Measurements from ENCODE around the gene COLQ. TPM values are rescaled to one million over a fixed set of nuclear protein-coding genes. Genes with fewer than 3 reads are reported as not detected.
A peak's percentile ranks its signal among the peaks of the same experiment; 100 is the strongest.

COLQ gene
- 10 to 100 TPM in 2 of 5 donors, 1 to 10 TPM in 3; 5.1 to 11.4 (median 7.2) TPM for total RNA-seq
- 8.3 TPM for total RNA-seq (2013)
- 1.2 to 13.8 (median 5.4) reads per million in 29 experiments for total RNA-seq

GRCh38 chr3:15521573-15521965 is at the start of gene COLQ:
Gene COLQ, minus strand, starts transcription at chr3:15521706. Its CDS starts 81 bp downstream, at chr3:15521625.
- DNase-seq = no peak
- Histone ChIP-seq H3K4me3 (ENCODE audit: control insufficient read depth in 1 of 2, extremely low read depth in 1 of 2, low read length in 1 of 2) (peak within 1 kb of the TSS in 1 of 2 donors; percentile 33), H3K9me3 (no peaks in the 10 kb centered on the region), H3K4me1 (ENCODE audit: control insufficient read depth in 1 of 2, extremely low read depth in 1 of 2, insufficient read depth in 2 of 2, low read length in 2 of 2) (peaks cover 0 to 16% of the 10 kb centered on the region in 2 experiments), H3K27ac (ENCODE audit: low read length) (no peak within 1 kb of the TSS), H3K27me3 (replicated peaks in 1 of 2; ENCODE audit: control insufficient read depth in 2 of 2, extremely low read depth in 1 of 2, insufficient read depth in 2 of 2, low read length in 1 of 2) (peaks cover 0 to 5% of the 10 kb centered on the region in 2 experiments), H3K36me3 (ENCODE audit: control insufficient read depth in 2 of 2, extremely low read depth in 1 of 2, insufficient read depth in 1 of 2, low read length in 1 of 2) (no peaks in the 10 kb centered on the region)
- H3K4me3 Mint-ChIP-seq = peak within 1 kb of the TSS; percentile 35 to 80 (median 57)
- ATAC-seq (replicated peaks in 1 of 4) = no peak
- no peaks in the 10 kb centered on the region for H3K36me3 Mint-ChIP-seq
- no peaks in the 10 kb centered on the region for H3K9me3 Mint-ChIP-seq
- WGBS (ENCODE audit: insufficient coverage) = 83% methylated on average over 1 of the region's 6 CpGs
- peaks cover 6 to 33% (median 12%) of the 10 kb centered on the region in 3 donors for H3K4me1 Mint-ChIP-seq
- H3K27me3 Mint-ChIP-seq = peaks cover 0 to 4% of the 10 kb centered on the region in 2 donors
- ChIA-PET CTCF (no interaction called here), POLR2A (no interaction called here)
- H3K27ac Mint-ChIP-seq = peak within 1 kb of the TSS; percentile 69 to 80

- H3K27ac ChIP-seq (ENCODE audit: low read length) = no peak overlapping the region
- H3K4me3 ChIP-seq (ENCODE audit: control insufficient read depth in 1 of 2, extremely low read depth in 1 of 2, low read length in 1 of 2) = no peak overlapping the region
- peaks cover 10 to 67% of the 10 kb centered on the region in 2 donors for H3K36me3 ChIP-seq (ENCODE audit: control insufficient read depth in 2 of 2, extremely low read depth in 1 of 2, insufficient read depth in 1 of 2, low read length in 1 of 2)
- ChIA-PET CTCF (no interaction called here), POLR2A (no interaction called here)
- peaks cover 46% of the 10 kb centered on the region for H3K36me3 Mint-ChIP-seq
- WGBS (ENCODE audit: insufficient coverage) = no CpG with 5 or more reads among the region's 1 CpG
- H3K27me3 Mint-ChIP-seq = no peaks in the 10 kb centered on the region
- DNase-seq (no peak), ATAC-seq (replicated peaks in 1 of 4) (no peak)
- no peaks in the 10 kb centered on the region for H3K9me3 Mint-ChIP-seq
- no peaks in the 10 kb centered on the region for H3K27me3 ChIP-seq (replicated peaks in 1 of 2; ENCODE audit: control insufficient read depth in 2 of 2, extremely low read depth in 1 of 2, insufficient read depth in 2 of 2, low read length in 1 of 2)
- H3K27ac Mint-ChIP-seq = peak overlapping the region in 1 of 2 donors; percentile 6
- H3K4me1 Mint-ChIP-seq = peaks cover 2 to 6% (median 5%) of the 10 kb centered on the region in 3 donors
- no peak overlapping the region for H3K4me3 Mint-ChIP-seq
- no peaks in the 10 kb centered on the region for H3K9me3 ChIP-seq
- peaks cover 0 to 5% of the 10 kb centered on the region in 2 experiments for H3K4me1 ChIP-seq (ENCODE audit: control insufficient read depth in 1 of 2, extremely low read depth in 1 of 2, insufficient read depth in 2 of 2, low read length in 2 of 2)
These were observed 41.7 kb upstream of the COLQ start for GRCh38 chr3:15563190-15563589.

GRCh38 chr3:15562560-15562959 is 41.1 kb upstream of the COLQ start:
- 100% methylated on average over 2 of the region's 5 CpGs for WGBS (ENCODE audit: insufficient coverage)
- POLR2A ChIA-PET = no interaction called here

GRCh38 chr3:15558581-15558980 is 37.1 kb upstream of the COLQ start:
- POLR2A ChIA-PET = interaction anchor here in 1 of 2 donors (0.6 kb wide), 1 partner anchor 21 kb away, joined by 3 read pairs; no protein-coding TSS in a partner anchor

More at GRCh38 chr3:15562560-15562959, 41.1 kb upstream of the COLQ start:
- CTCF ChIA-PET = no interaction called here
- no peak overlapping the region for H3K4me3 ChIP-seq (ENCODE audit: control insufficient read depth in 1 of 2, extremely low read depth in 1 of 2, low read length in 1 of 2)
- H3K27ac ChIP-seq (ENCODE audit: low read length) = no peak overlapping the region
- H3K27me3 ChIP-seq (replicated peaks in 1 of 2; ENCODE audit: control insufficient read depth in 2 of 2, extremely low read depth in 1 of 2, insufficient read depth in 2 of 2, low read length in 1 of 2) = no peaks in the 10 kb centered on the region
- Mint-ChIP-seq H3K27me3 (no peaks in the 10 kb centered on the region), H3K36me3 (peaks cover 40% of the 10 kb centered on the region), H3K4me1 (peaks cover 0 to 8% (median 6%) of the 10 kb centered on the region in 3 donors), H3K9me3 (no peaks in the 10 kb centered on the region), H3K27ac (peak overlapping the region in 1 of 2 donors; percentile 6), H3K4me3 (no peak overlapping the region)
- ATAC-seq (replicated peaks in 1 of 4) = no peak
- peaks cover 0 to 6% of the 10 kb centered on the region in 2 experiments for H3K4me1 ChIP-seq (ENCODE audit: control insufficient read depth in 1 of 2, extremely low read depth in 1 of 2, insufficient read depth in 2 of 2, low read length in 2 of 2)
- H3K36me3 ChIP-seq (ENCODE audit: control insufficient read depth in 2 of 2, extremely low read depth in 1 of 2, insufficient read depth in 1 of 2, low read length in 1 of 2) = peaks cover 10 to 61% of the 10 kb centered on the region in 2 donors
- DNase-seq = no peak
- no peaks in the 10 kb centered on the region for H3K9me3 ChIP-seq

GRCh38 chr3:15557511-15557946 is 36.0 kb upstream of the COLQ start:
- ATAC-seq (replicated peaks in 1 of 4) (peak; percentile 83 to 91 (median 90)), DNase-seq (peak in 34 of 35 experiments; percentile 4 to 79 (median 50))
- peaks cover 26% of the 10 kb centered on the region for H3K36me3 Mint-ChIP-seq
- no peak overlapping the region for H3K27ac ChIP-seq (ENCODE audit: low read length)
- peak overlapping the region; percentile 4 to 65 for H3K27ac Mint-ChIP-seq
- peaks cover 0 to 24% (median 17%) of the 10 kb centered on the region in 3 donors for H3K4me1 Mint-ChIP-seq
- no peak overlapping the region for H3K4me3 Mint-ChIP-seq
- CTCF ChIA-PET = interaction anchor here (0.7 to 1.6 kb wide), 6 partner anchors 152 to 355 kb away, joined by 3 to 6 read pairs (median 4); partner anchors contain the start of gene CAPN7 (in 1 of the 2)
- H3K9me3 Mint-ChIP-seq = no peaks in the 10 kb centered on the region
- WGBS (ENCODE audit: insufficient coverage) = no CpG with 5 or more reads among the region's 3 CpGs
- H3K4me1 ChIP-seq (ENCODE audit: control insufficient read depth in 1 of 2, extremely low read depth in 1 of 2, insufficient read depth in 2 of 2, low read length in 2 of 2) = peaks cover 2 to 10% of the 10 kb centered on the region in 2 experiments
- no peaks in the 10 kb centered on the region for H3K27me3 ChIP-seq (replicated peaks in 1 of 2; ENCODE audit: control insufficient read depth in 2 of 2, extremely low read depth in 1 of 2, insufficient read depth in 2 of 2, low read length in 1 of 2)
- POLR2A ChIA-PET = interaction anchor here in 1 of 2 donors (0.6 kb wide), 1 partner anchor 15 kb away, joined by 3 read pairs; no protein-coding TSS in a partner anchor
- H3K36me3 ChIP-seq (ENCODE audit: control insufficient read depth in 2 of 2, extremely low read depth in 1 of 2, insufficient read depth in 1 of 2, low read length in 1 of 2) = peaks cover 5 to 21% of the 10 kb centered on the region in 2 donors
- no peaks in the 10 kb centered on the region for H3K9me3 ChIP-seq
- no peaks in the 10 kb centered on the region for H3K27me3 Mint-ChIP-seq
- no peak overlapping the region for H3K4me3 ChIP-seq (ENCODE audit: control insufficient read depth in 1 of 2, extremely low read depth in 1 of 2, low read length in 1 of 2)

More at GRCh38 chr3:15558581-15558980, 37.1 kb upstream of the COLQ start:
- CTCF ChIA-PET = interaction anchor here (0.6 to 1.4 kb wide), 10 partner anchors 12 to 358 kb away, joined by 3 to 4 read pairs (median 4); partner anchors contain the start of genes EAF1 (in 1 of the 2) and METTL6 (in 1 of the 2)
- peaks cover 10 to 32% of the 10 kb centered on the region in 2 donors for H3K36me3 ChIP-seq (ENCODE audit: control insufficient read depth in 2 of 2, extremely low read depth in 1 of 2, insufficient read depth in 1 of 2, low read length in 1 of 2)
- Mint-ChIP-seq H3K4me1 (peaks cover 0 to 24% (median 17%) of the 10 kb centered on the region in 3 donors), H3K27ac (no peak overlapping the region), H3K36me3 (peaks cover 26% of the 10 kb centered on the region), H3K4me3 (no peak overlapping the region), H3K9me3 (no peaks in the 10 kb centered on the region), H3K27me3 (no peaks in the 10 kb centered on the region)
- DNase-seq = no peak
- H3K27ac ChIP-seq (ENCODE audit: low read length) = no peak overlapping the region
- no peak for ATAC-seq (replicated peaks in 1 of 4)
- H3K4me1 ChIP-seq (ENCODE audit: control insufficient read depth in 1 of 2, extremely low read depth in 1 of 2, insufficient read depth in 2 of 2, low read length in 2 of 2) = peaks cover 2 to 10% of the 10 kb centered on the region in 2 experiments
- no peak overlapping the region for H3K4me3 ChIP-seq (ENCODE audit: control insufficient read depth in 1 of 2, extremely low read depth in 1 of 2, low read length in 1 of 2)
- H3K9me3 ChIP-seq = no peaks in the 10 kb centered on the region
- 100% methylated on average over 4 of the region's 9 CpGs for WGBS (ENCODE audit: insufficient coverage)
- H3K27me3 ChIP-seq (replicated peaks in 1 of 2; ENCODE audit: control insufficient read depth in 2 of 2, extremely low read depth in 1 of 2, insufficient read depth in 2 of 2, low read length in 1 of 2) = no peaks in the 10 kb centered on the region

GRCh38 chr3:15556512-15556911 is 35.0 kb upstream of the COLQ start:
- Histone ChIP-seq H3K4me1 (ENCODE audit: control insufficient read depth in 1 of 2, extremely low read depth in 1 of 2, insufficient read depth in 2 of 2, low read length in 2 of 2) (peaks cover 2 to 10% of the 10 kb centered on the region in 2 experiments), H3K4me3 (ENCODE audit: control insufficient read depth in 1 of 2, extremely low read depth in 1 of 2, low read length in 1 of 2) (no peak overlapping the region), H3K27ac (ENCODE audit: low read length) (peak overlapping the region; percentile 37), H3K9me3 (no peaks in the 10 kb centered on the region), H3K36me3 (ENCODE audit: control insufficient read depth in 2 of 2, extremely low read depth in 1 of 2, insufficient read depth in 1 of 2, low read length in 1 of 2) (peaks cover 0 to 14% of the 10 kb centered on the region in 2 donors), H3K27me3 (replicated peaks in 1 of 2; ENCODE audit: control insufficient read depth in 2 of 2, extremely low read depth in 1 of 2, insufficient read depth in 2 of 2, low read length in 1 of 2) (no peaks in the 10 kb centered on the region)
- no CpG with 5 or more reads among the region's 2 CpGs for WGBS (ENCODE audit: insufficient coverage)
- DNase-seq (peak in 1 of 35 experiments; percentile 28), ATAC-seq (replicated peaks in 1 of 4) (peak in 2 of 4 experiments; percentile 41 to 59)
- Mint-ChIP-seq H3K9me3 (no peaks in the 10 kb centered on the region), H3K4me3 (peak overlapping the region in 1 of 3 donors; percentile 13), H3K27ac (peak overlapping the region; percentile 23 to 74), H3K27me3 (no peaks in the 10 kb centered on the region), H3K4me1 (peaks cover 0 to 24% (median 17%) of the 10 kb centered on the region in 3 donors), H3K36me3 (peaks cover 30% of the 10 kb centered on the region)
- ChIA-PET POLR2A (no interaction called here), CTCF (interaction anchor here (0.8 to 1.6 kb wide), 8 partner anchors 95 to 538 kb away, joined by 3 to 6 read pairs (median 4); partner anchors contain the start of gene CAPN7 (in 1 of the 2))

Data from T-cell (primary cell).